Measurements from ENCODE around the gene ZBTB7C. TPM values are rescaled to one million over a fixed set of nuclear protein-coding genes. Genes with fewer than 3 reads are reported as not detected.

Gene ZBTB7C
- total and polyA plus RNA-seq, 9 of the 15 experiments (the other 6 are each of a cell fraction or from before 2014, with no cell fraction given) = not detected

GRCh38 chr18:48337053-48337452 is 72.1 kb downstream of the ZBTB7C start:
- Histone ChIP-seq H4K20me1 (replicated peaks; ENCODE audit: control insufficient read depth, insufficient read depth, low read length) (0 out of 2 replicates have a peak, but pooled peaks cover 2% of the 10 kb centered on the region), H3K27ac (ENCODE audit: extremely low read depth, low read depth, low read length) (no peak overlapping the region), H3K9me1 (ENCODE audit: control insufficient read depth, insufficient read depth, low read length) (no peaks in the 10 kb centered on the region), H2AFZ (ENCODE audit: low read depth, low read length) (no peak overlapping the region), H3K4me3 (no peak overlapping the region), H3K4me2 (ENCODE audit: insufficient read depth, low read length) (no peak overlapping the region), H3K4me1 (replicated peaks in 1 of 2; ENCODE audit: control insufficient read depth in 2 of 2, insufficient read depth in 2 of 2, low read length in 2 of 2) (no peaks in the 10 kb centered on the region; a peak in 1 of 5 replicates), H3K9me3 (replicated peaks; ENCODE audit: control insufficient read depth, insufficient read depth, low read depth, low read length) (no peaks in the 10 kb centered on the region), H3K36me3 (ENCODE audit: control insufficient read depth, insufficient read depth, low read length) (no peaks in the 10 kb centered on the region), H3K27me3 (ENCODE audit: control insufficient read depth in 2 of 2, insufficient read depth in 2 of 2, low read length in 2 of 2) (no peaks in the 10 kb centered on the region; a peak in 1 of 5 replicates), H3K9ac (ENCODE audit: insufficient read depth in 1 of 2, low read depth in 2 of 2, low read length in 2 of 2) (no peak overlapping the region), H3K79me2 (ENCODE audit: control insufficient read depth, insufficient read depth, low read length) (no peaks in the 10 kb centered on the region)
- no peak for DNase-seq (ENCODE audit: extremely low read depth in 1 of 4, low spot score in 3 of 4)
- FAIRE-seq = no peak
- WGBS (ENCODE audit: insufficient coverage, low coverage, missing lambda C conversion rate) = 0% methylated on average over 1 of the region's 2 CpGs
- ATAC-seq = no peak
- intact Hi-C loops (cut with micrococcal nuclease) = no loop called here
- POLR2A ChIA-PET = interaction anchor here (0.9 kb wide), 1 partner anchor 23 kb away, joined by 3 read pairs; no protein-coding TSS in a partner anchor
- BruUV-seq (replicated peaks) = no TSS peak
- in situ Hi-C loops (cut with MboI) = no loop called here
- TF ChIP-seq MCM3 (IDR thresholded peaks at IDR 0.05) = no peak
- no peak for TF ChIP-seq NR4A1 (CRISPR knock-in tag; IDR thresholded peaks at IDR 0.05)
- no peak for TF ChIP-seq NR4A1 (tag; IDR thresholded peaks at IDR 0.05)
- no peak for TF ChIP-seq ZKSCAN8 (CRISPR knock-in tag; IDR thresholded peaks at IDR 0.05)
- TF ChIP-seq RBM34 (IDR thresholded peaks at IDR 0.05; ENCODE audit: borderline replicate concordance, insufficient read depth, low read length) = no peak
- no peak for TF ChIP-seq KAT2B (IDR thresholded peaks at IDR 0.05; ENCODE audit: low read depth, low read length)
- TF ChIP-seq POLR2AphosphoS5 (IDR thresholded peaks at IDR 0.05; ENCODE audit: control insufficient read depth, insufficient read depth, low read depth, low read length) = no peak
- no peak for TF ChIP-seq FOS (IDR thresholded peaks at IDR 0.05; ENCODE audit: extremely low read depth, insufficient read length)
- TF ChIP-seq HDGF (IDR thresholded peaks at IDR 0.05) = no peak
- no peak for TF ChIP-seq SAFB2 (IDR thresholded peaks at IDR 0.05; ENCODE audit: borderline replicate concordance, low read depth, low read length, severe bottlenecking)
- no peak for TF ChIP-seq HDAC8 (tag; IDR thresholded peaks at IDR 0.05)
- TF ChIP-seq ARID3A (IDR thresholded peaks at IDR 0.05; ENCODE audit: borderline replicate concordance, low read depth, low read length) = no peak
- CTCF ChIA-PET (ENCODE audit: low intra/inter-chr PET ratio) = no interaction called here

Measured in K562 (cell line).